Neural progenitor cell (in vitro differentiated cells): ENCODE measurements around the gene PCDH15. TPM values are rescaled to one million over a fixed set of nuclear protein-coding genes. Genes with fewer than 3 reads are reported as not detected.

Experiments used
- DNase-seq: peaks from one replicate; pipeline ENCODE4 v3.0.0-alpha.2; 2016; ENCODE audit warnings: low spot score
- H2AFZ ChIP-seq: fragments of 200-600 bp; sonication (generic); replicated peaks from 2 replicates; pipeline ENCODE4 v1.6.1; 2016; ENCODE audit warnings: antibody characterized with exemption
- H3F3A ChIP-seq: fragments of 200-600 bp; sonication (generic); 2 replicates; pipeline ENCODE4 v1.6.1; 2016; ENCODE audit warnings: antibody characterized with exemption, low read depth
- H3K27ac ChIP-seq: fragments of 200-600 bp; sonication (generic); 2 replicates; pipeline ENCODE4 v1.5.1; 2016; ENCODE audit warnings: mild to moderate bottlenecking
- H3K27me3 ChIP-seq: fragments of 200-600 bp; sonication (generic); 2 replicates; pipeline ENCODE4 v1.6.1; 2016; ENCODE audit warnings: mild to moderate bottlenecking, moderate library complexity
- H3K36me3 ChIP-seq: fragments of 200-600 bp; sonication (generic); 2 replicates; pipeline ENCODE4 v1.5.1; 2016
- H3K4me1 ChIP-seq: fragments of 200-600 bp; sonication (generic); 2 replicates; pipeline ENCODE4 v1.6.1; 2016; ENCODE audit warnings: mixed run types
- H3K4me2 ChIP-seq: fragments of 200-600 bp; sonication (generic); 2 replicates; pipeline ENCODE4 v1.6.1; 2016
- H3K4me3 ChIP-seq: fragments of 200-600 bp; sonication (generic); 2 replicates; pipeline ENCODE4 v1.5.1; 2016
- H3K79me2 ChIP-seq: fragments of 200-600 bp; sonication (generic); 2 replicates; pipeline ENCODE4 v1.6.1; 2016; ENCODE audit warnings: low read depth
- H3K9ac ChIP-seq: fragments of 200-600 bp; sonication (generic); 2 replicates; pipeline ENCODE4 v1.6.1; 2016
- H3K9me3 ChIP-seq: fragments of 200-600 bp; sonication (generic); 2 replicates; pipeline ENCODE4 v1.5.1; 2016; ENCODE audit warnings: low read depth
- H4K20me1 ChIP-seq: fragments of 200-600 bp; sonication (generic); 2 replicates; pipeline ENCODE4 v1.6.1; 2016; ENCODE audit warnings: low read depth
- H3K27ac Mint-ChIP-seq: 3 replicates; pipeline ENCODE4 v1.8.0; 2021; ENCODE audit warnings: mixed read lengths
- H3K27me3 Mint-ChIP-seq: 2 replicates; pipeline ENCODE4 v1.8.0; 2022; ENCODE audit warnings: low read depth, mild to moderate bottlenecking, inconsistent platforms, moderate library complexity, mixed read lengths; ENCODE audit not compliant: insufficient read depth
- H3K36me3 Mint-ChIP-seq: 3 replicates; pipeline ENCODE4 v1.8.0; 2021; ENCODE audit warnings: mixed read lengths
- H3K4me1 Mint-ChIP-seq: 3 replicates; pipeline ENCODE4 v1.8.0; 2021; ENCODE audit warnings: mixed read lengths
- H3K4me3 Mint-ChIP-seq: 3 replicates; pipeline ENCODE4 v1.8.0; 2021; ENCODE audit warnings: mild to moderate bottlenecking, moderate library complexity, mixed read lengths
- H3K9me3 Mint-ChIP-seq: 3 replicates; pipeline ENCODE4 v1.8.0; 2020; ENCODE audit warnings: mixed read lengths
- CTCF ChIP-seq: fragments of 200-600 bp; sonication (generic); IDR thresholded peaks from 2 replicates; pipeline ENCODE4 v1.5.1; 2017; ENCODE audit warnings: antibody characterized with exemption, mild to moderate bottlenecking
- EZH2 ChIP-seq: fragments of 200-600 bp; sonication (generic); IDR thresholded peaks from 2 replicates; pipeline ENCODE4 v1.6.1; 2017; ENCODE audit warnings: antibody characterized with exemption, mild to moderate bottlenecking, moderate library complexity
- EZH2phosphoT487 ChIP-seq: fragments of 200-600 bp; sonication (generic); IDR thresholded peaks from 2 replicates; pipeline ENCODE4 v1.6.1; 2017; ENCODE audit warnings: antibody characterized with exemption
- total RNA-seq: library from RNA; depleted of rRNA; stranded (reverse); fragments of >200 nt; gene quantifications from 2 replicates; pipeline ENCODE4 v1.2.3, GENCODE V29; 2015; ENCODE audit warnings: low replicate concordance

The PCDH15 gene
- total RNA-seq, 1 donor from 2014 or later, result 0.17 TPM

GRCh38 chr10:54108961-54109360 lies 692.1 kb downstream of the PCDH15 start:
- H3K4me3 Mint-ChIP-seq, result no peak overlapping the region
- Histone ChIP-seq H3K9me3 (no peaks in the 10 kb centered on the region), H3K27me3 (no peaks in the 10 kb centered on the region), H3K27ac (no peak overlapping the region), H3F3A (no peaks in the 10 kb centered on the region), H4K20me1 (no peaks in the 10 kb centered on the region), H3K4me2 (no peak overlapping the region), H2AFZ (no peak overlapping the region), H3K9ac (no peak overlapping the region), H3K4me1 (no peaks in the 10 kb centered on the region), H3K36me3 (no peaks in the 10 kb centered on the region), H3K4me3 (no peak overlapping the region), H3K79me2 (no peaks in the 10 kb centered on the region)
- no peak for TF ChIP-seq EZH2phosphoT487
- TF ChIP-seq EZH2, result no peak
- TF ChIP-seq CTCF, result no peak
- H3K36me3 Mint-ChIP-seq, result no peaks in the 10 kb centered on the region
- no peak for DNase-seq
- H3K27ac Mint-ChIP-seq, result no peak overlapping the region
- H3K9me3 Mint-ChIP-seq, result peaks cover 2% of the 10 kb centered on the region
- no peaks in the 10 kb centered on the region for H3K27me3 Mint-ChIP-seq
- H3K4me1 Mint-ChIP-seq, result no peaks in the 10 kb centered on the region

- no peak overlapping the region for H3K4me2 ChIP-seq
- H3K4me3 Mint-ChIP-seq, result no peak overlapping the region
- TF ChIP-seq EZH2phosphoT487, result no peak
- no peak for TF ChIP-seq CTCF
- TF ChIP-seq EZH2, result no peak
- no peaks in the 10 kb centered on the region for H3K27me3 ChIP-seq
- no peak overlapping the region for H3K27ac ChIP-seq
- no peak overlapping the region for H3K27ac Mint-ChIP-seq
- H3K79me2 ChIP-seq, result no peaks in the 10 kb centered on the region
- H3K9ac ChIP-seq, result no peak overlapping the region
- no peaks in the 10 kb centered on the region for H3K27me3 Mint-ChIP-seq
- no peaks in the 10 kb centered on the region for H3K4me1 Mint-ChIP-seq
- H3K36me3 ChIP-seq, result no peaks in the 10 kb centered on the region
- no peak overlapping the region for H3K4me3 ChIP-seq
- no peaks in the 10 kb centered on the region for H3K9me3 Mint-ChIP-seq
- no peaks in the 10 kb centered on the region for H3K36me3 Mint-ChIP-seq
- no peak for DNase-seq
- H3K4me1 ChIP-seq, result no peaks in the 10 kb centered on the region
- no peak overlapping the region for H2AFZ ChIP-seq
- H3F3A ChIP-seq, result no peaks in the 10 kb centered on the region
- H3K9me3 ChIP-seq, result no peaks in the 10 kb centered on the region
- H4K20me1 ChIP-seq, result no peaks in the 10 kb centered on the region
These were observed 704.1 kb downstream of the PCDH15 start for GRCh38 chr10:54096892-54097291.

- Histone ChIP-seq H3K4me2 (no peak overlapping the region), H3K27me3 (no peaks in the 10 kb centered on the region), H3K79me2 (no peaks in the 10 kb centered on the region), H4K20me1 (no peaks in the 10 kb centered on the region), H3K4me1 (no peaks in the 10 kb centered on the region), H3F3A (no peaks in the 10 kb centered on the region), H2AFZ (peak overlapping the region; percentile 12), H3K9me3 (no peaks in the 10 kb centered on the region), H3K4me3 (no peak overlapping the region), H3K9ac (no peak overlapping the region), H3K36me3 (no peaks in the 10 kb centered on the region), H3K27ac (no peak overlapping the region)
- H3K36me3 Mint-ChIP-seq, result no peaks in the 10 kb centered on the region
- H3K4me1 Mint-ChIP-seq, result no peaks in the 10 kb centered on the region
- no peak for TF ChIP-seq EZH2
- no peak for TF ChIP-seq EZH2phosphoT487
- TF ChIP-seq CTCF, result no peak
- no peaks in the 10 kb centered on the region for H3K27me3 Mint-ChIP-seq
- DNase-seq, result no peak
- no peak overlapping the region for H3K4me3 Mint-ChIP-seq
- no peaks in the 10 kb centered on the region for H3K9me3 Mint-ChIP-seq
- H3K27ac Mint-ChIP-seq, result no peak overlapping the region
These were observed 706.7 kb downstream of the PCDH15 start for GRCh38 chr10:54094321-54094720.

- H3K79me2 ChIP-seq, result no peaks in the 10 kb centered on the region
- H3K27ac ChIP-seq, result no peak overlapping the region
- no peaks in the 10 kb centered on the region for H4K20me1 ChIP-seq
- no peak overlapping the region for H2AFZ ChIP-seq
- H3K4me3 ChIP-seq, result no peak overlapping the region
- TF ChIP-seq EZH2phosphoT487 (no peak), EZH2 (no peak), CTCF (no peak)
- no peaks in the 10 kb centered on the region for H3K9me3 ChIP-seq
- H3K9ac ChIP-seq, result no peak overlapping the region
- Mint-ChIP-seq H3K4me3 (no peak overlapping the region), H3K9me3 (no peaks in the 10 kb centered on the region), H3K4me1 (peaks cover 3% of the 10 kb centered on the region), H3K27ac (no peak overlapping the region), H3K36me3 (no peaks in the 10 kb centered on the region), H3K27me3 (no peaks in the 10 kb centered on the region)
- H3F3A ChIP-seq, result no peaks in the 10 kb centered on the region
- no peak for DNase-seq
- H3K27me3 ChIP-seq, result no peaks in the 10 kb centered on the region
- H3K4me1 ChIP-seq, result no peaks in the 10 kb centered on the region
- H3K4me2 ChIP-seq, result no peak overlapping the region
- no peaks in the 10 kb centered on the region for H3K36me3 ChIP-seq
These were observed 709.8 kb downstream of the PCDH15 start for GRCh38 chr10:54091237-54091636.
